ENCODE data around the gene ZMYM3.

ZMYM3 gene

GRCh38 chrX:71214604-71215337 lies 39.2 kb downstream of the ZMYM3 start:
- no peak for DNase-seq (ENCODE audit: low read depth in 2 of 2)

GRCh38 chrX:71214152-71214551 lies 39.8 kb downstream of the ZMYM3 start:
- no peak for DNase-seq (ENCODE audit: low read depth in 2 of 2)

- no peak for DNase-seq (ENCODE audit: low read depth in 2 of 2)
Measured at GRCh38 chrX:71212536-71212935, 41.4 kb downstream of the ZMYM3 start.

GRCh38 chrX:71210816-71211215 lies 43.1 kb downstream of the ZMYM3 start:
- DNase-seq (ENCODE audit: low read depth in 2 of 2): peak; percentile 16 to 18

GRCh38 chrX:71199252-71200008 lies 54.5 kb downstream of the ZMYM3 start:
- DNase-seq (ENCODE audit: low read depth in 2 of 2): no peak

GRCh38 chrX:71198066-71198465 lies 55.9 kb downstream of the ZMYM3 start:
- DNase-seq (ENCODE audit: low read depth in 2 of 2): no peak

- no peak for DNase-seq (ENCODE audit: low read depth in 2 of 2)
Measured at GRCh38 chrX:71195964-71196649, 57.8 kb downstream of the ZMYM3 start.

- no peak for DNase-seq (ENCODE audit: low read depth in 2 of 2)
Measured at GRCh38 chrX:71191248-71191647, 62.7 kb downstream of the ZMYM3 start.
